Measurements from ENCODE around the gene KCNMB4.

Gene KCNMB4

GRCh38 chr12:70448371-70448770, 82.3 kb downstream of the KCNMB4 start:
- DNase-seq: no peak

GRCh38 chr12:70449074-70449752, 83.1 kb downstream of the KCNMB4 start:
- DNase-seq: no peak

- no peak for DNase-seq
Observed at GRCh38 chr12:70449753-70450341, 83.8 kb downstream of the KCNMB4 start.

- no peak for DNase-seq
Observed at GRCh38 chr12:70451528-70451927, 85.4 kb downstream of the KCNMB4 start.

- no peak for DNase-seq
Observed at GRCh38 chr12:70456953-70457352, 90.9 kb downstream of the KCNMB4 start.

GRCh38 chr12:70459786-70460185, 93.7 kb downstream of the KCNMB4 start:
- no peak for DNase-seq

- no peak for DNase-seq
Observed at GRCh38 chr12:70463997-70464396, 97.9 kb downstream of the KCNMB4 start.

- no peak for DNase-seq
Observed at GRCh38 chr12:70466753-70467152, 100.7 kb downstream of the KCNMB4 start.

- DNase-seq: no peak
Observed at GRCh38 chr12:70467476-70467875, 101.4 kb downstream of the KCNMB4 start.

GRCh38 chr12:70467918-70468733, 102.0 kb downstream of the KCNMB4 start:
- DNase-seq: no peak

GRCh38 chr12:70468741-70469140, 102.7 kb downstream of the KCNMB4 start:
- no peak for DNase-seq

- DNase-seq: no peak
Observed at GRCh38 chr12:70469221-70469820, 103.2 kb downstream of the KCNMB4 start.

GRCh38 chr12:70482764-70483163, 116.7 kb downstream of the KCNMB4 start:
- no peak for DNase-seq

All from right forelimb (tissue), 1 donor.